ENCODE measurements around the gene PDE9A. TPM values are rescaled to one million over a fixed set of nuclear protein-coding genes. Genes with fewer than 3 reads are reported as not detected.
A peak's percentile ranks its signal among the peaks of the same experiment; 100 is the strongest.

PDE9A gene
- polyA plus RNA-seq, 1 donor, result 19.8 TPM

DNA sequence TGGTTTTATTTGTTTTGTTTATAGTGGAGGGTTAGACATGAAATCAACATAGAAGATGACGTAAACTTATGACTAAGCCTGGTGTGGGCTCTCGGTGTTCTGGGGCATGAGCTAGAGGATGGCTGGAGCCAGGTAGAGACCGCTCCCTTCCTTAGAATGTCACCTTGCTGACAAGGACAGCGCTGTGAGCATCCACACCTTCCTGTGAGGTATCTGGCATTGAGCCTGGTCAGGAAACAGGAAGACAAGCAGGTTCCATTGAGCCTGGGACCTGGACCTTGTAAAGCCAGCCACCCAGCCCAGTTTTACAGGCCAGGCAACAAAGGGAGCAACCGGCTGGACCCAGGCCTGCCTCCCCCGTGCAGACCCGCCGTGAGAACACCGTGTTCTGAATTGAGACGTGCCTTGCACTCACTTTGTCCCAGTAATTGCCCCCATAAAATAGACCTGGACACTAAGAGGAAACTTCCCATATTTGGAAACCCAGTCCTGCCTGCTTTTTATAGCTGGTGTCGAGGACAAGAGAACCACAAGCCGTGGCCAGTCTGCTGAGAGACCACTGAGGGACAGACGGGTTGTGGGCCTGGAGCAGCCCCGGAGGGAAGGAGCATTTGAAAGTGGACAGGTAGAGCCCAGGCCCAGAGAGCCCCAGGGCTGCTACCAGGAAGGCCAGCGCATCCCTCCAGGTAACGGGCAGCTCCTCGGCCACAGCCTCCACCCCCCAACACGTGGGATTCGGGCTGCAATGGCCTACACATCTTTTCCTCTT is 78.0 kb downstream of the PDE9A start:
- H3K36me3 ChIP-seq (ENCODE audit: control insufficient read depth, insufficient read depth, low read length), result peaks cover 34% of the 10 kb centered on the region
- peaks cover 12% of the 10 kb centered on the region for H3K4me1 ChIP-seq (ENCODE audit: control insufficient read depth, insufficient read depth, low read length)
- H3K27ac ChIP-seq (ENCODE audit: low read length), result no peak overlapping the region
- H3K4me3 ChIP-seq (ENCODE audit: low read length), result no peak overlapping the region
- WGBS (ENCODE audit: insufficient coverage, low lambda C conversion rate), result no CpG with 5 or more reads among the region's 19 CpGs
- DNase-seq, result no peak
- no peaks in the 10 kb centered on the region for H3K27me3 ChIP-seq (ENCODE audit: control insufficient read depth, insufficient read depth, low read length)
- H3K9me3 ChIP-seq (ENCODE audit: control insufficient read depth, low read depth, low read length), result no peaks in the 10 kb centered on the region

DNA sequence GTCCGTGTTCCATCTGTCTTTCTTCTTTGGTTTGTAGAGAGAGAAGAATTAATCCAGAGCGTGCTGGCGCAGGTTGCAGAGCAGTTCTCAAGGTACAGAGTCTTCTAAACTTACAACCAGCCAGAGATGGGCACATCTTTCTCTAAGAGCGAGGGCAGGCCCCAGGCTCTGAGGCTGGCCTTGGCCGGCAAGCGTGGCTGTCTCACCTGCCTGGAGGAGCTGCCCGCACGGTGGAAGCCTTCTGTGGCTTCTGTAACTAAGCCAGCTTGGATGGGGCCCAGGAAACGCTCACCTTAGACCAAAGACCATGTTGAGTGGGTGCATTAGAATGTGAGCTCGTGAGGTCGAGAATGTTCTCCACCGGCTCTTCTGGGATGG is 78.6 kb downstream of the PDE9A start:
- Histone ChIP-seq H3K4me3 (ENCODE audit: low read length) (no peak overlapping the region), H3K4me1 (ENCODE audit: control insufficient read depth, insufficient read depth, low read length) (peaks cover 12% of the 10 kb centered on the region), H3K9me3 (ENCODE audit: control insufficient read depth, low read depth, low read length) (no peaks in the 10 kb centered on the region), H3K27me3 (ENCODE audit: control insufficient read depth, insufficient read depth, low read length) (no peaks in the 10 kb centered on the region), H3K27ac (ENCODE audit: low read length) (no peak overlapping the region), H3K36me3 (ENCODE audit: control insufficient read depth, insufficient read depth, low read length) (peaks cover 40% of the 10 kb centered on the region)
- DNase-seq, result no peak
- no CpG with 5 or more reads among the region's 12 CpGs for WGBS (ENCODE audit: insufficient coverage, low lambda C conversion rate)

DNA sequence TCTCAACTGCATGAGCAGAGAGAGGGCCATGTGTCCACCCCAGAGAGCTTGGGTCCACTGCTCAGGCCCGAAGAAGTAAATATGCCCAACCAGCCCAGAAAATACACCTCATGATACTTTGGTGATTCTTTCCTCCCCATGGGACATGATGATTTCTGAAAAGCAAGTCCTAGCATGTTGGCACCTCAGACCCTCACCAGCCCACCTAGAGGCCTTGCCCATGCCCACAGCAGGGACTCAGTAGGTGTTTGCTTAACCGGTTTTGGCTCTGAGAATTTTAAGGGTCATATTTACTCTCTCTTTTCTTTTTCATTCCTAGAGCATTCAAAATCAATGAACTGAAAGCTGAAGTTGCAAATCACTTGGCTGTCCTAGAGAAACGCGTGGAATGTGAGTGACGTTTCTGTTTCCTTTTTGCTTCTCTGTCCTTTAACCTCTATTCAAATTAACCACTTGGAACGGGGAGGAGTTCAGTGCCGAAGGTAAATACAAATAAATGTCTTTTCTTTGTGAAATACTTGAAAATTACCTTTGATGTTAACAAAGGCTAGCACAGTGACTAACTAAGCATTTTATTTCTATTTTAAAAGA is 79.7 kb downstream of the PDE9A start:
- Histone ChIP-seq H3K4me3 (ENCODE audit: low read length) (no peak overlapping the region), H3K27me3 (ENCODE audit: control insufficient read depth, insufficient read depth, low read length) (no peaks in the 10 kb centered on the region), H3K9me3 (ENCODE audit: control insufficient read depth, low read depth, low read length) (no peaks in the 10 kb centered on the region), H3K36me3 (ENCODE audit: control insufficient read depth, insufficient read depth, low read length) (peaks cover 43% of the 10 kb centered on the region), H3K27ac (ENCODE audit: low read length) (peak overlapping the region; percentile 25), H3K4me1 (ENCODE audit: control insufficient read depth, insufficient read depth, low read length) (peaks cover 13% of the 10 kb centered on the region)
- no peak for DNase-seq
- WGBS (ENCODE audit: insufficient coverage, low lambda C conversion rate), result 62% methylated on average over 3 of the region's 7 CpGs

GRCh38 chr21:42733874-42734273 is 80.5 kb downstream of the PDE9A start:
- no peaks in the 10 kb centered on the region for H3K27me3 ChIP-seq (ENCODE audit: control insufficient read depth, insufficient read depth, low read length)
- no peaks in the 10 kb centered on the region for H3K9me3 ChIP-seq (ENCODE audit: control insufficient read depth, low read depth, low read length)
- peaks cover 43% of the 10 kb centered on the region for H3K36me3 ChIP-seq (ENCODE audit: control insufficient read depth, insufficient read depth, low read length)
- no peak for DNase-seq
- peaks cover 17% of the 10 kb centered on the region for H3K4me1 ChIP-seq (ENCODE audit: control insufficient read depth, insufficient read depth, low read length)
- WGBS (ENCODE audit: insufficient coverage, low lambda C conversion rate), result no CpG with 5 or more reads among the region's 7 CpGs
- no peak overlapping the region for H3K4me3 ChIP-seq (ENCODE audit: low read length)
- peak overlapping the region; percentile 2 for H3K27ac ChIP-seq (ENCODE audit: low read length)

DNA sequence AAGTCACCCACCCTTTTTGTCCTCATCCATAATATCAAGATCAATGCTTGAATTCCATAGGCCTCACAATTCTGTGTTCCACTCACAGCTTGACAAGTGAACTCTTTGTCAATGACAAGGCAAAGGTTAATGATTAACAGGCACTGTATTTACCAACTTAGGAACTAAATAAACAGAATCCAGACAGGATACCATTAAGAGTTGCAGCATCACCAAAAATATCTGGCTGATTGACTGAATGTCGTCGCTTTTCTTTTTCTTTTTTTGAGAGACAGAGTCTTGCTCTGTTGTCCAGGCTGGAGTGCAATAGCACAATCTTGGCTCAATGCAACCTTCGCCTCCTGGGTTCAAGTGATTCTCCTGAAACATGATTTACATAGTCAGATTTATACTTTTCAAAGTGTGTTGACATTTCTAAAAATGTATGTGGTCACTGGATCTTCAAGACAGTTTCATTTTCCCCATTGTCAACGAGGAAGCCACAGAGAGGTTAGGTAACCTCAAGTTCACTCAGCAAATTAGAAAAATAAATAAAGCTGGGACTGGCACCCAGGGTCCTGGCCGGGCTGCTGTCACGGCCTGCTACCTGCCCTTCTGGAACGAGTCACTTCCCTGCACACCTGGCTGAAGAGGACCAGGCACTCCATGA is 81.0 kb downstream of the PDE9A start:
- no CpG with 5 or more reads among the region's 7 CpGs for WGBS (ENCODE audit: insufficient coverage, low lambda C conversion rate)
- Histone ChIP-seq H3K27me3 (ENCODE audit: control insufficient read depth, insufficient read depth, low read length) (no peaks in the 10 kb centered on the region), H3K9me3 (ENCODE audit: control insufficient read depth, low read depth, low read length) (no peaks in the 10 kb centered on the region), H3K27ac (ENCODE audit: low read length) (peak overlapping the region; percentile 2), H3K4me1 (ENCODE audit: control insufficient read depth, insufficient read depth, low read length) (peaks cover 17% of the 10 kb centered on the region), H3K36me3 (ENCODE audit: control insufficient read depth, insufficient read depth, low read length) (peaks cover 46% of the 10 kb centered on the region), H3K4me3 (ENCODE audit: low read length) (no peak overlapping the region)
- peak in 1 of 2 donors; percentile 43 for DNase-seq

DNA sequence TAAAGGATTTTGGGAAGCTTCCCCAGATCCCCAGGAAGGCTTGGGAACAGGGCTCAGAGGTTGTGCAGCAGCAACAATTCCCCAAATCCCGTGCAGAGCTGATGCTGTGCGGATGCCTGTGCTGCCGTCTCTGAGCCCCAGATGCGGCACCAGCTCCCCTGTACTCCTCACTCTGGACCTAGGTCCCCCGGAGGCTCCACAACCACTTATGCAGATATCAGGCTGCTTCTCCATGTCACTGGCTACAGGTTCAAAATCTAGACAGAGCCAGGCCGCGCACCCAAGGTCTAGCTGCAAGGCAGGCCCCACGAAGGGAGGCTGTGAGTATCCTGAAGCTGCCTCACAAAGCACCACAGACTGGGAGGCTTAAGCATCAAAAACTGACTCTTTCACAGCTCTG is 81.6 kb downstream of the PDE9A start:
- no CpG with 5 or more reads among the region's 8 CpGs for WGBS (ENCODE audit: insufficient coverage, low lambda C conversion rate)
- H3K27ac ChIP-seq (ENCODE audit: low read length), result no peak overlapping the region
- no peaks in the 10 kb centered on the region for H3K9me3 ChIP-seq (ENCODE audit: control insufficient read depth, low read depth, low read length)
- peaks cover 17% of the 10 kb centered on the region for H3K4me1 ChIP-seq (ENCODE audit: control insufficient read depth, insufficient read depth, low read length)
- peaks cover 47% of the 10 kb centered on the region for H3K36me3 ChIP-seq (ENCODE audit: control insufficient read depth, insufficient read depth, low read length)
- DNase-seq, result no peak
- no peaks in the 10 kb centered on the region for H3K27me3 ChIP-seq (ENCODE audit: control insufficient read depth, insufficient read depth, low read length)
- H3K4me3 ChIP-seq (ENCODE audit: low read length), result no peak overlapping the region

DNA sequence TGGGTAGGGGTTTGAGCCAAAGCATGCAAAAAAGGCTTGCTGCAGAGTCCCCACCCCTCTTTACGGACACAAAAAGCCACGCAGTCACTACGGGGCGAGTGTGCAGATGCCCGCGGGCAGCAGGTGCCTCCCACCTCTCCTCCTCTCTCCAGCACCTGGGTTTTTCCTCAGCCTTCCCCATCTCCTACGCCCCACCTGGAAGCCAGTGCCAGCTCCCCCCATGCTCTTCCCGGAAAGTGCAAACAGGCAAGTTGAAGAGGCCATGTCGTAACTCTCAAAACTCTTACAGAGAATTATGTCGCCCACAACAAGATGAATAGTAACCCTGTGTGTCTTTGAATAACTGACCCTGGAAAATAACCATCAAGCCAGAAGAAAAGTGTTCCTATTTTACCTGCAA is 82.5 kb downstream of the PDE9A start:
- peaks cover 47% of the 10 kb centered on the region for H3K36me3 ChIP-seq (ENCODE audit: control insufficient read depth, insufficient read depth, low read length)

GRCh38 chr21:42736646-42737350 is 83.4 kb downstream of the PDE9A start:
- H3K4me1 ChIP-seq (ENCODE audit: control insufficient read depth, insufficient read depth, low read length), result peaks cover 11% of the 10 kb centered on the region

More for the DNA sequence above, 82.5 kb downstream of the PDE9A start:
- Histone ChIP-seq H3K4me3 (ENCODE audit: low read length) (no peak overlapping the region), H3K27ac (ENCODE audit: low read length) (no peak overlapping the region), H3K27me3 (ENCODE audit: control insufficient read depth, insufficient read depth, low read length) (no peaks in the 10 kb centered on the region), H3K9me3 (ENCODE audit: control insufficient read depth, low read depth, low read length) (no peaks in the 10 kb centered on the region), H3K4me1 (ENCODE audit: control insufficient read depth, insufficient read depth, low read length) (peaks cover 17% of the 10 kb centered on the region)
- WGBS (ENCODE audit: insufficient coverage, low lambda C conversion rate), result 100% methylated on average over 1 of the region's 10 CpGs
- DNase-seq, result no peak

DNA sequence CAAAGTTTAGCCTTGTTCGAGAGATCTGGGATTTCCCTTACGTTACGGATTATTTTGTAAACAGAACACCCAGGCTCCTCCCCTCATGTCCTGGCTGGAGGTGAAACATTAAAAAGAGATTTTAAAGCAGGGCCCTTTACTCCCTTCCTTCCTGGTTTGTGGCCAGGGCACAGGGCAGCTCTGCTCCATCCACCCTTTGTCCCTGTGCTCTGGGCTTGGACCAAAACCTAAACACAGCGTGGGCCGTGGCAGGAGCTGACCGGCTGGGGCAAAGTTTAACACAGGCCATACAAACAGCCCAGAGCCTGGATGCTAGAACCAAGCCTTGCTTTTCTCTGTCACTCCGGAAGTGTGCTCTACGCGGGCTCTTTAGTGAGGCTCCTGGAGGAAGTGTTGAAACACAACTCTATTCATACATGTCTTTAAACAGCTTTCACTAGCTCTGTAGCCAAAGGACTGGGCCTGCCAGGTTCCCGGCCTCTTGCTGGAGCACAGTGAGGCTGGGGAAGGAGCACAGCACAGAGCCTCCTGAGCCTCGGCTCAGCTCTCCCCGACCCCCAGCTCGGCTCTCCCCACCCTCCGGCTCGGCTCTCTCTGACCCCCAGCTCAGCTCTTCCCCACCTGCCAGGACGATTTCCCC is 84.7 kb downstream of the PDE9A start:
- Histone ChIP-seq H3K27me3 (ENCODE audit: control insufficient read depth, insufficient read depth, low read length) (no peaks in the 10 kb centered on the region), H3K9me3 (ENCODE audit: control insufficient read depth, low read depth, low read length) (no peaks in the 10 kb centered on the region), H3K4me1 (ENCODE audit: control insufficient read depth, insufficient read depth, low read length) (peaks cover 8% of the 10 kb centered on the region), H3K4me3 (ENCODE audit: low read length) (no peak overlapping the region), H3K27ac (ENCODE audit: low read length) (peak overlapping the region; percentile 75), H3K36me3 (ENCODE audit: control insufficient read depth, insufficient read depth, low read length) (peaks cover 41% of the 10 kb centered on the region)
- DNase-seq, result peak; percentile 40 to 55
- 30% methylated on average over 3 of the region's 16 CpGs for WGBS (ENCODE audit: insufficient coverage, low lambda C conversion rate)

More at GRCh38 chr21:42736646-42737350, 83.4 kb downstream of the PDE9A start:
- no peaks in the 10 kb centered on the region for H3K27me3 ChIP-seq (ENCODE audit: control insufficient read depth, insufficient read depth, low read length)
- WGBS (ENCODE audit: insufficient coverage, low lambda C conversion rate), result no CpG with 5 or more reads among the region's 12 CpGs
- no peak overlapping the region for H3K27ac ChIP-seq (ENCODE audit: low read length)
- H3K36me3 ChIP-seq (ENCODE audit: control insufficient read depth, insufficient read depth, low read length), result peaks cover 47% of the 10 kb centered on the region
- no peak overlapping the region for H3K4me3 ChIP-seq (ENCODE audit: low read length)
- DNase-seq, result no peak
- no peaks in the 10 kb centered on the region for H3K9me3 ChIP-seq (ENCODE audit: control insufficient read depth, low read depth, low read length)
